GM19328 (cell line): ENCODE measurements around the gene PAX5.

ENCODE experiments used
- ATAC-seq: cut with Tn5 transposase; IDR thresholded peaks from one replicate; pipeline ENCODE4 v1.9.1; 2021; ENCODE audit warnings: mild to moderate bottlenecking, moderate library complexity; ENCODE audit not compliant: unreplicated experiment

Gene PAX5

DNA sequence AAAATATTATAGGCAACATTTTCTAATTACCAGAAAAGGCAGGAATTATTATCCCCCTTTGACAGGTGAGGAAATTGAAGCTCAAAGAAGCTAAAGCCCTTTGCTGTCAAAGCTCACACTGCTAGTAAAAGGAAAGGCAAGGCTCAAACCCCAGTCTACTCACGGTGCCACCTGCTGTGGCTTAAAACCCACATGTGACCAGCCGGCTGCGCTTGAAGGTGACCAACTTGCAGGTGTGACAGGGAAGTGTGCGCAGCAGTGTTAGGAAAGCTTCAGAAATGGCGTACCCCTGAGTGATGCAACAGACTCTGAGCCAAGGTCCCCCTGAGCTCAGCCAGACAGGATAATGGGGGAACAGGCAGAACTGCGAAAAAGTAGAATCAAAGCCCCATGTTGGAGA lies 45.2 kb downstream of the PAX5 start:
- ATAC-seq = no peak

DNA sequence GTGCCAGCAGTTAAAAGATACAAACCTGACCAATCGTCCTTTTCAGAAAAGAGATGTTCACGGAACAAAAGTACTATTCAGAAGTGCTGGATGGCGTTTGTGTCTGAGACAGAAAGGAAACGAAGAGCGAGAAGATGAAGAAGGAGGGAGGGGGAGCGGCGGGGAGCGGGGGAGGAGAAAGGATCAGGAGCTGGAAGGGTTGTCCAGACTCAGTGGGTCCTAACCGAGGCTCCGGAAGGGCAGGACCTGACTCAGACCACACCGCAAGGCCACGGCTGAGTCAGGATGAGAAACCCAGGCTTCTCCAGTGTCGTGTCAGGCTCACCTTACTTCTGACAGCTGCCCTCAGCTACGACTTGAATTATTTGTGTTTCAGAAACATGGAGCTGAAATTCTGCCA lies 46.2 kb downstream of the PAX5 start:
- no peak for ATAC-seq

DNA sequence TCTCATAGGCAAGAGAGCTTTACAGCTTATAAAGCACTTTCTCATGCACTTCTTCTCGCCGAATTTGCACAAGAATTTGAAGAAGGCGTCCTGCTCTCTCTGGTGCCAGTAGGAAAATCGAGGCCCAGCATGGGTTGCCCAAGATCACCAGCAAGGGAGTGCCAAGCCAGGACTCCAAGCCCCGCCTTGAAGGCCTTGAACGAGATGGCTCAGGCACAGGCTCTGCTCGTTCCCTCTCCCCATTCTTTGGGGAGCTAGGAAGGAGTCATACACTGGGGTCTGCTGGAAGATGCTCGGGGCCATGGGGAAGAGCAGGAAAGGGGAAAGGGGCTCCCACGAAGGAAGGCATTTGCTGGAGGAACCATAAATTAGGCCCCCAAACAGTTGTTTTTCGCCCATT lies 46.7 kb downstream of the PAX5 start:
- no peak for ATAC-seq

DNA sequence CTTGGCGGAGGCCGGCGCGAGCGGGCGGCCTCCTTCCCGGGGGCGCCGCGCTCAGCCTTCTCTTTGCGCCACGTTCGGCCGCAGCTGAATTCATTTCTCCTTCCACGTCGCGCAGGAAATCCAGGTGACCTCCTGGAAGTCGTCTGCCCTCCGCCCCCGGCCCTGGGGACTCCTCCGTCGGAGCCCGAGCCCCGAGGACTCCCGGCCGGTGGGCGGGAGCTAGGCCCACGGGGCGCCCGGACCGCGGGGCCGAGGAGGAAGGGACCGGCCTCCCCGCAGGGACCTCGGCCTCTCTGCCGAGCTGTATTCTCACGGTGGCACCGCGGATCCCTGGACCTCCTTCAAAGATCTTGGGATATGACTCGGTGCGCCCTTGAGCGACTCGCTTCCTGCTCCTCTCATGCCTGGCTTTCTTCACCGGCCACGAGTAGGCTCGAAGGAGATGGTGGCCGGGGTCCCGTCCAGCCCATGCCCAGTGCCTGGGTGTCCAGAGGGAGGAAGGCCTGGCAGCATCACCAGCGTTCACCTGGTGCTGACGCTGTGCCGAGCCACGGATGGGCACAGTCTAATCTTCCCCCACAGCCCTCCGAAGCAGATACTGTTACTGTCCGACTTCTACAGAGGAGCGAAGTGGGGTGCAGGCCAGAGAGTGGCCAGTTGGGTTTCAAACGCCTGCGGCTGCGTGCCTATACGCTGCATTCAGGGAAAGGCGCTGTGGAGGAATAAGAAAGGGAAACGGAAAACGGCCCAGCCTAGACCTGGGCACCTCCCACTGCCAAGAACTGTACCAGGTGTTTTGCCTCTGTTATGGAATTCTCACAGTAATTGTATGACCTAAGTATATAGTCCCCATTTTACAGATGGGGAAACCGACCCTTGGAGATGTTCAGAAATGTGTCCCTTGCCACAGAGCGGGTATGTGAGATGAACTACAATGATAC lies 47.3 kb downstream of the PAX5 start:
- ATAC-seq = no peak

DNA sequence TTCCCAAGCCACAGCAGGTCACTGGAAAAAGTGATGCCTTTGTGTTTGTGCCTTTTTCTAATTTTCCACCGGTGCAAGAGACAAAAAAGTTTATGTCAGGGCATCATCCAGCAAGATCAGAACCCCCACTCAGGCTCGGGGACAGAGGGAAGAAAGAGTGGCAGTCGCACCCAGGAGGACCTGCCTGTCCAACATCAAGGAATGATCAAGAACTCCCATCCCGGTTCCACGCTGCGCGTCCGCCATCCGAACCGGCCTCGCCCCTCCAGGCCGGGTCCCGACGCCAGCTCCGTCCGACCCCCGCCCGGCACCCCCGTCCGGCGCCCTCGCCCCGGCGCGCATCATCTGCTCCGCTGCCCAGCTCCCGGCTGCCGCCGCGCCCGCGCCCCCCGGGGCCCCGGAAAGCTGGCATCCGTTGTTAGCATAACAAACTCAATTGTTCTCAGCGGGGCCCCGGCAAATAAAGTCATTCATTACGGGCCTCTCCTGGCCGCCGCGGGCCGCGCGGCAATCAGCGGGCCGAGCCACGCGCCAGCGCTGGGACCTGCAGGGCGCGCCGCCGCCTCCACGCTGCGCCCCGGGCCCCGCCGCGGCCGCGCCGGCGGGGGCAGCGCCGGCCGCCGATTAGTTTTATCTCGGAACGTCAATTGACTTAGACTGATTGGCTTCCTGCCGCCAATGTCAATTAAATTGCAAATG lies 48.1 kb downstream of the PAX5 start:
- no peak for ATAC-seq

DNA sequence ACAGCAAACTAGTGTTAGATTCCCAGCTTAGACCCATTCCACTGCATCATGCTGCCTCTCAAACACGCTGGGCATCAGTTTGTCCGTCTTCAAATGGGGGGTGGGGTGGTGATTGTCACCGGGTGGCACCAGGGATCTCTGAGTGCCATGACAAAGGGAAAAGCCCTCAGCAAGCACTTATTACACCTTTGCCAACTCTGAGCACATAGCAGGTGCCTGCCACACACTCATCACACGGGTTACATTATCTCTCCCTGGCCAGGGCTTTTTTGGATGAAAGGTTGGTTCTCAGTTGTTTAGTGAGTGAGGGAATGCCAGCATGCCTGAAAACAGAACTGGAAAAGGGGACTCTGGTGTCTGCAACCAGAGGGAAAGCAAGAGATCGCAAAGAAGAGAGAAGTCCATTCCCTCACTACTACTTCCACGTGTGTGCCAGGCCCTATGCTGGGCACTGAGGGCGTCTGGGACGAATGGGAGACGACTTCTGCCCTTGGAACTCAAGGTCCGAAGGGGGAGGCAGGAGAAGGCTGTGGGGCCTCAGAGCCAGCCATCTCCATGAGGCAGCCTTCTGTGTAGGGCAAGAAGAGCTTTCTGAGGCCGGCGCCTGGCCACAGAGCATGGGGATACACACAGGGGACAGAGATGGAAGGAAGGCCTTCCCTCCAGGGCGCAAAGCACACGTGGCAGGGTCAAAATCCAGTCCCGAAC lies 48.9 kb downstream of the PAX5 start:
- no peak for ATAC-seq

DNA sequence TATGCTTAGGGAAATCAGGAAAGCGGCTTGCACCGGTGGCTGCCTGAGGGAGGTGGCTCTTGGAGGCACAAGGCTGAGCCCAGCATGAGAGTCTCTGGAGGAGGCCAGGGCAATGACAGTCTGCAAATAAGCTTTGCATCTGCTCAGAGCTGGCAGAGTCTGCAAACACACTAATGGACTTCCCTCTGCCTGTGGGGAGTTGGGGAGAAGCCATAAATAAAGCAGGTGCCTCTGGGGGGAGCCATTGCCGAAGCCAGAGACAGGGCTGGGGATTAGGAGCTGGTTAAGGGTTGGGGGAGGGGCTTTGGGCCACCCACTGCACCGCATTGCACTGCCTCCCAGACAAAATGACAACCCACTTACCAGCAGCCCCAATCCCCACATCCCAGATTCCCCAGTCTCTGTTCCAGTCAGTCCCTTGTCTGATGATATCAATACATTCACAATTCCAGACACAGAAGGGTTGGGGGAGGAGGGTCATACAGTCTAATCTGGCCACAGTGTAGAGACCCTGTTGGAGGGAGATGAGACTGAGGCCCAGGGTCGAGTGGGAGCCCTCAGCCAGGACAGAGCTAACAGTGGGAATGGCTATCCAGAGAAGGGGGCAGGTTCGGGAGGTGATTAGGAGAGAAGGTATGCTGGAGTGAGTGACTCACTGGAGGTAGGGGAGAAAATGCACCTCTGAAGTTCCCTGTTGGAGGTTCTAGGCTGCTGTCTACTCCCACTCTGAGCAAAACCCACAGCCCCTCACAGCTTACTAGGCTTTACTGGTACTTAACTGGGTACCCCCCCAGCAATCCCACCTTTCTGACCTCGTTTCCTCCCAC lies 53.7 kb downstream of the PAX5 start:
- no peak for ATAC-seq

DNA sequence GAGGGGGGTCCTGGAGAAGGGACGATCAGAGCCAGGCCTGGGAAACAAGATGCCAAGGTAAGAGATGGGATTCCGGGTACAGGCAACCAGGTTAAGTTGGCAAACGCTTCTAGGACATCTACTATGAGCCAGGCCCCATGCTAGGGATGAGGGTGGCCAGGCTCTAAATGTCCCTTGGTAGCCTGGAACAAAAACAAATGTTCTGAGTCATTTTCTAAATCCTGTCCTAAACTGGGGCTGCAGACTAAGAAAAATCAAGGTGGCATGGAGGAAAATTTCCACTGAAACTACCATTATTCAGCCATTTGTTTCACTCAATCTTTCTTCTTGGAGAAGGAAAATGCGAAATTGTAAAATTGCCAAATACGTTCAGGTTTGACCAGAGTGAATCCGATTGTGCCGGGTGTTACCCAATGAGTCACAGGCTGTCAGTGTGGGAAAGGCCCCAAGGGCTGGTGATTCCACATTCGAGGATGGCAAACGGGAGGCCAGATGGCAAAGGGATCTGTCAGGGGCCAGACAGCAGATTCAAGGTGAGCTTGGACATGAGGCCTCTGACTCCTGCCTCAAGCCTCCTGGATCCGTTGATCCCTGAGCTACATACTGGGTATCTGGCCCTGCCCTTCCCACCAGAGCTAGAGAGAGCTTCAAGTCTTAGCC lies 57.6 kb downstream of the PAX5 start:
- no peak for ATAC-seq

DNA sequence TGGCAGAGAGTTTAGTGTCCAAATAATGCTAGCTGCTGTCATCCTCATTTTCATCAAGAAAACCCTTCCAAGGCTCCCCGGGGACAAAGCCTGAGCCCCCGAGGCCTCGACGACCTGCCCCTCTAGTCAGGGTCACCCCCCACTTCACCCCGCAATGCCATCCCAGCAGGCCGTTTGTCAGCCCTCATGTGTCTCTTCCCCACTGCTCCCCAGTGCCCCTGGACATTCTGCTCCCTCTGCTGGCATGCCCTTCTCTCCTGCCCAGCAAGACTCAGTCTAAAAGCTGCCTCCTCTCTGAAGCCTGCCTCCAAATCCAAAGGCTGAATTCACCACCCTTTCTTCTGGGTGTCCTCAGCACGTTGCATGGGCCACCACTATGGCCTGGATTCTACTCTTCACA lies 59.3 kb downstream of the PAX5 start:
- no peak for ATAC-seq

DNA sequence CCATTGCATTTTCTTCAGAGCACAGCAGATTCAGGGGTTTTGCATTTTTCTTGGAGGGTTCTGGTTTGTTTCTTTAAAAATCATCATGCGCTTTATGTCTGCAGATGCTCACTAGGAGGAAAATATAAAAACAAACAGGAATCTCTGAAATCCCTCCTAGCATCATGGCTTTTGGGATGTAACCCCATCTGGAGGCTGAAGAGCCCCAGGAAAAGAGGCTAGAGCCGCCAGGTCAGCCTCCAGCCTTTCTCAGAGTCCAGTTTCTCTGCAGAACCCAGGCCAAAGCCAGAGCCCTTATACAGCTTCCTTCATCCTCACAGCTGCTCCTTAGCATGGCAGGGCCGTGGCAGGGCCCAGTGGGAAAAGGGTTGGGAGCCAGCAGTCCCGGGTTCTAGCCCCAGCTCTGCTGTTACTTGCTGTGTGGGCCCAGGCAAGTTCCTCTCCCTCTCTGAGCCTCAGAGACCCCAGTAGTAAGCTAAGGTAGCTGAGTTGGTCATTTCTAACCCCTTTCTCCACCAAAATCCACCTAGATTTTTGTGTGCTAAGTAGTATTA lies 62.1 kb downstream of the PAX5 start:
- no peak for ATAC-seq

DNA sequence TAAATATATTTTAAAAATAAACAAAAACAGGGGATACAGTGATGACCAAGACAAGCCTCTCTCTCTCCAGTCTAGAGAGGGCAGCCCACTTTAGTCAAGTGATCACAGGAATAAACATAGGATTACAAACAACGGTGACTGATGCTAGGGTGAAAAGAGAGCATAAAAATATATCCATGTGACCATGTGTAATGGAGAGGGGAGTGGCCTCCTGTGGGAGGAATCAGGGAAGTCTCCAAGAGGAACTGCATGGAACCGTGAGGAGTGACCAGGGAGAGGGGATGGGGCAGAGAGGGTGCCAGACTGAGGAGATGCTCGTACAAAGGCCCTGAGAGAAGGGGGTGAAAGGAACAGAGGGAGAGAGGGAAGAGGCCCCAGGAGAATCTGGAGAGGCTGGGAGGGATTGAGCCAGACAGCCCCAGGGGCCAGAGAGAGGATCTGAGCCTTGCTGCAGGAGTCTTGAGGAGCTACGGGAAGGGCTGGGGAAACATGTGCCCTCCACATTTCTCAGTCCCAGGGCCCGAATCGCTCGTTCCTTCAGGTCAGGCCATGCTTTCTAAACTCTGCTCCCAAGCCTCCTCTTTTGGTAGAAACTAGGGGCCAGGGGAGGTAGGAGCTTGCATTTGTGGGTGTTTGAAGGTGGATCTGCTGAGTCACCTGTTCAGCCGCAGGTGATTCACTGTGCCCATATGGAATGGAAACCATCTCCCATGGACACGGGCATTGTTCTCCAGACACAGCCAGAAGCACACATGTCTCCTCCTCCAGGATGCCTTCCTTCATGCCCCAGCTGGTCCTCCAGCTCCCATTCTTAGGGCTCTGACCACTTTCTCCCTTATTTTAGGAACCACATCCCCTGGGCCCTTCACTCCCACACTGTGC lies 63.8 kb downstream of the PAX5 start:
- ATAC-seq = no peak

DNA sequence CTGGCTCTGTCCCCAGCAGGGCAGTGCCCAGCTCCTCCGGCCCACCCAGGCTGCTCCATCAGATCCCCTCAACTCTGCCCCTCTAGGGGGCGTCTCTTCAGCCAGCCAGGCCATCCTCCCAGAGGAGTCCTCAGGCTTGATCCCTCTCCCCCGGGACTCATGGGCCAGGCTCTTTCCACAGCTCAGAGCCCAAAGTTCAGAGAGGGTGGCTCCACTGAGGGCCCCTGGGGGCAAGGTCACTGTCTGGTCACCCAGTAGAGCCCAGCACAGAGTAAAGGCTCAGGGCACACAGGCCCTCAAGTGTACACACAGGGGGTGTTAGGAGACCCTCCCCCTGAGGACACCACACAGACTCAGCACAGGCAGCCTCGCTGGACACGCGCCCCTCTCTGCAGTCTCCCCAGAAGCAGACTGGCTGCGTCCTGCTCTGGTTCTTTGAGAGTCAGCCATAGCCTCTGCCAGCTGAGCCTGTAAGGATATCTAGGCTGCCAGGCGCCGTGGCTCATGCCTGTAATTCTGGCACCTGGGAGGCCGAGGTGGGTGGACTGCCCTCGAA lies 64.8 kb downstream of the PAX5 start:
- ATAC-seq = no peak

DNA sequence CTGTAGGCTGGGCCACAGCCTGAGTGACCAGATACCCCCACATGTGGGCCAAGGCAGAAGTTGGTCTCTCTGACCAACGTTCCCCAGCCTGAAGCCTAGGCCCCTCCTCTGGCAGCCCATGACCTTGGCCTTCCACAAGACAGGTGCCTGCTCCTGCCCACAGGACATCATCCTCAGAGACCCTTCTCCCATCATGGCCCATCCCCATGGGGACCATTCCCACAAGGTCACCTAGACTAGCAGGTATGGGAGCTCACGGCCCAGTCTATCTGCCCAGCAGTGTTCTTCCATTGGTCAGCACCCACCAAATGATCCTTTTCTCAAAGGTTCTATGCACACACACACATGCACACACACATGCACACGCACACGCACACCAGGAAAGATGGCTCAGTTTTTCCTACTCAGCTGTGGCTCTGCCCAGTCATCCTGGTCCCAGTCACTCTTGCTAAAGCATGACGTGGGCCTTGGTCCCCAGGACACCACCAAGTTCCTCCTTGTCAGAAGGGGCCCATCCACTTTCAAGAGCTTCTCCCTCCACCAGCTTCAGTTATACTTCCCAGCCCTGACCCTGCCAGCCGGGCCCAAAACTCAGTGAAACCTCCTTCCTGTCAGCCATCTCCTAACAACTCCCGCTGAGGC lies 65.4 kb downstream of the PAX5 start:
- no peak for ATAC-seq

DNA sequence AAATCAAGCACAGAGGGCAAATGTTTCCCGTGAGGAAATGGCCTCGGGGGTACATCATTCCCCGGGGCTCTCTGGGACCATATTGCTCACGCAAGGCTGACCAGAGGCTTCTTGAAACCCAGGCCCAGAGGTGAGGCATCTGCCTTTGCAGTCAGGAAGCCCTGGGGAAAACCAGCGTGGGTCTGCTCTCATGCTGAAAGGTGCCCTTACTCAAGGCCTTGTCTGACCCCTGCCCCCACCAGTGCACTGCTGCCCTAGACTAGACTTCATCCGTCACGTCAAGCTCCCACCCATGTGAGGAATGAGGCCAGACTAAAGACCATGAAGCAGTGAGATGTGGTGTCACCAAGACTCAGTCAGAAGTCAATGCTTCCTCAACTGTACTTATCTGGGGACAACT lies 66.1 kb downstream of the PAX5 start:
- ATAC-seq = no peak

DNA sequence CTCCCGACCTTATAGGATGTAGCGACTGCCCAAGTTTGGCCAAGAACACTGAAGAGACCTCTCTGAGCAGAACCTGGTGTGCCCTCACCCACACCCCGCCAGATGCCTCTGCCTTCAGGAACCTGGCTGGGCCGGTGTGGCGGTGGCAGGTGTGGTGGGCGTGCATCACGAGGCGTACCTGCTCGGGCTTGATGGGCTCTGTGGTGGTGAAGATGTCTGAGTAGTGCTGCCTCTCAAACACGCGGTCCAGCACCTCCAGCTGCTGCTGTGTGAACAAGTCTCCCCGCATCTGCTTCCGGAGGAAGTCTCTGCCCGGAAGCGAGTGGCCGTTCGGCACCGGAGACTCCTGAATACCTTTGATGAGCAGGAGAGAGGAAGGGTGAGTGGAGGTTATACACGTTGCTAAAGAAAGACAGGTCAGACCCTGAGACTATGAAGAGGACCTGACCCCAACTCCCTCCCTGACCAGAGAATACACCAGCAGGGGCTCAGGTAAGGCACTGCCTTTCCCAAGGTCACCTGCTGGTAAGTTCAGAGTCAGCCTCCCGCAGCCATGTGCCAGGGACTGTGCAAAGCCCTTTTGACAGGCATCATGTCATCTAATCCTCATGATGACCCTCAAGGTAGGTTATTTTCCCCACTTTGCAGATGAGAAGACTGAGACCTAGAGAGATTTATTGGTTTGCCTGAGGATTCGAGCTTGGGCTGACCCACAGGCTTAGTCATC lies 67.5 kb downstream of the PAX5 start:
- no peak for ATAC-seq

DNA sequence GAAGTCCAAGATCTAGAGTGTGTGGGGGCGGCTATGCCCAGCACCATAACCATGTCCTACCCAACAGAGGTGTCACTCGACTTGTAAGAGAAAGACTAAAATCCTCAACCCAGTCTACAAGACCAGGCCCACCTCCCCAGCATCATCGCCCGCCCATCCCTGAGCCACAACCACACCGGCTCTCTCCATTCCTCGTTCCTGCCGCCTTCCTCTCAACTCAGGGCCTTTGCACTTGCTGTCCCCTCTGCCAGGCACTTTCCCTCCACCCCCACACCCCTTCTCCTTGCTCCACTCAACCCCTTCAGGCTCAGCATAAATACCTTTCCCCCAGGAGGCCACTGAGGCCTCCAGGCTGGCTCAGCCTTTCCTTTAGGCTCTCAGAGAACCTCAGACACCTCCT lies 69.3 kb downstream of the PAX5 start:
- ATAC-seq = no peak

DNA sequence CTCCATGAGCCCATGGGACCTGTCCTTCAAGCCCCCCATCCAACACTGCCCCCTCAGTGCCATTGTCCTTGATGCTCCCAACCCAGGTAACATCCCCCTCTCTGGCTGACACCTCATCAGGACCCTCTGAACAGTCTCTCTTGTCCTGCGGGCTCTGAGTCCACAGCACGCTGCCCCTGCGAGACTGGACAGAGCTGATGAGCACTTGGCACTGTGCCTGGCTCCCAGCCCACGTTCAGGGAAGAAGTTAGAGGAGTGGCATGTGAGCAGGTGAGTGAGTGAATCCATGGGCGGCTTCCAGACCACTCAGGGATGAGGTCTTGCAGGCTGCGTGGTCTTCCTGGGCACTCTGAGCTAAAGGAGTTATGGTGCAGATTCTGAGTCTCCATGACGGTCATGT lies 70.7 kb downstream of the PAX5 start:
- ATAC-seq = no peak

DNA sequence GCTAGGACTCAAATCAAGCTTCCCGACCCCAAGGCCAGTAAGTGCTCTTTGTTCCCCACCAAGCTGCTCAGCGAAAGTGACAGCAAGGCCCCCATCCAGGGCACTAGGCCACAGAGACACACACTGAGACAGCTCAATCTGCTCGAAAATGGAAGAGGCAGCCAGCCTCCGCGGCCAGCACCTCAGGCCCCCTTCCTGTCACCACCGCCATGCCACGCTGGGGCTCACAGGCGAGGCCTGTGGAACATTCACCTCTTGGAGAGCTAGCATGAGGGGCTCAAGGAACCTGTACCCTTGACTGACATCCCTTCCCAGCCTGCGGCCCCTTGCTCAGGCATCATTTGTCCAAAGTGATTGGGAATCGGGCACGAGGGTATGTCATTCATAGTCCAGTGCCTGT lies 71.4 kb downstream of the PAX5 start:
- no peak for ATAC-seq
